ENCODE results near the gene RAI1.

GRCh38 chr17:17767887-17768418 lies 86.7 kb downstream of the RAI1 start:
- TF ChIP-seq ESRRG (CRISPR knock-in tag; IDR thresholded peaks at IDR 0.05) (no peak), ZFP30 (CRISPR knock-in tag; IDR thresholded peaks at IDR 0.05) (no peak), TOX (CRISPR knock-in tag; IDR thresholded peaks at IDR 0.05; ENCODE audit: borderline replicate concordance) (no peak), ZNF565 (CRISPR knock-in tag; conservative IDR thresholded peaks at IDR 0.05; ENCODE audit: low read depth) (no peak), ZC3H10 (CRISPR knock-in tag; IDR thresholded peaks at IDR 0.05) (no peak), PATZ1 (CRISPR knock-in tag; IDR thresholded peaks at IDR 0.05; ENCODE audit: borderline replicate concordance) (no peak), ZNF70 (CRISPR knock-in tag; IDR thresholded peaks at IDR 0.05) (no peak), TCF4 (CRISPR knock-in tag; IDR thresholded peaks at IDR 0.05; ENCODE audit: borderline replicate concordance) (no peak)

All from SK-N-SH treated with all-trans-retinoic acid at 6 μM for 48 hours (cell line).